GM13976 (cell line): ENCODE data around the gene ABHD17C.

Experiments
- DNase-seq: peaks from one replicate; pipeline ENCODE4 v3.0.0; 2012; ENCODE audit warnings: low spot score
- CTCF ChIP-seq: IDR thresholded peaks from 2 replicates; pipeline ENCODE4 v1.5.1; 2012; ENCODE audit warnings: borderline replicate concordance, mild to moderate bottlenecking; ENCODE audit not compliant: insufficient read depth; ENCODE audit errors: extremely low read depth, missing control alignments, control extremely low read depth
- in situ Hi-C: fragments of 300-500 bp; cut with MboI; formaldehyde crosslinking; loops from one replicate; pipeline ENCODE4 v1.12.0; 2022; ENCODE audit warnings: low sequenced_read_pairs, mixed read lengths, inconsistent platforms; ENCODE audit not compliant: unreplicated experiment

ABHD17C gene

DNA sequence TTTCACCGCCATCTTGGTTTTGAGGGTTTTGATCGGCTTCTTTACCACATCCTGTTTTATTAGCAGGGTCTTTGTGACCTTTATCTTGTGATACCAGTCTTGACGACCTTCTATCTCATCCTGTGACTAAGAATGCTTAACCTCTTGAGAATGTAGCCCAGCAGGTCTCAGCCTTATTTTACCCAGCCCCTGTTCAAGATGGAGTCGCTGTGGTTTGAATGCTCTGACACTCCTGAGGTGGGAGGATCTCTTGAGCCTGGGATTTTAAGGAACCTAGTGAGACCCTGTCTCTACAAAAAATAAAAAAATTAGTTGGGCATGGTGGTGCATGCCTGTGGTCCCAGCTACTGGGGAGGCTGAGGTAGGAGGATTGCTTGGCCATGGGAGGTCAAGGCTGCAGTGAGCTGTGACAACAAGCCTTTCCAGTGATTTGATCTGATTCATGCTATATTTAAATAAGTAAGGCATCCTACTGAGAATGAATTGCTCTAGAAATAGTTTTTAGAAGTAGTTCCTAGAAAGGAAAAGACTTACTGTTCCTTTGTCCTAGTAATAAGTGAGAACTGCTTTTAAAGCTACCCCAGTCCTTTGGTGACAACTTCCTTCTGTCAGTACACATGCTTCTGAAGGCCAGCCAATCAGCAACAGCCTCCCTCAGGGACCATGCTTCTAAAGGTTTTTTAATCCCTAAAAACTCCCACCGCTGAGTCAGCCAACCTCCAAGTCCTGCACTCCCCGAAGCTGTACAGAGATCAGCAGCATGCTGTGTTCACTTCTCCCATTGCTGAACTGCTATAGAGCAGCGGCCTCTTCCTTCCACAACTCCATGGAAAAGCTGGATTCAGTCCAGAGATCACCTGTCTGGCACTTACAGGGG lies 75.0 kb downstream of the ABHD17C start:
- no peak for TF ChIP-seq CTCF
- no peak for DNase-seq
- in situ Hi-C loops, result loop anchor here (10.0 kb wide), 1 partner anchor 315 kb away; no protein-coding TSS in a partner anchor

DNA sequence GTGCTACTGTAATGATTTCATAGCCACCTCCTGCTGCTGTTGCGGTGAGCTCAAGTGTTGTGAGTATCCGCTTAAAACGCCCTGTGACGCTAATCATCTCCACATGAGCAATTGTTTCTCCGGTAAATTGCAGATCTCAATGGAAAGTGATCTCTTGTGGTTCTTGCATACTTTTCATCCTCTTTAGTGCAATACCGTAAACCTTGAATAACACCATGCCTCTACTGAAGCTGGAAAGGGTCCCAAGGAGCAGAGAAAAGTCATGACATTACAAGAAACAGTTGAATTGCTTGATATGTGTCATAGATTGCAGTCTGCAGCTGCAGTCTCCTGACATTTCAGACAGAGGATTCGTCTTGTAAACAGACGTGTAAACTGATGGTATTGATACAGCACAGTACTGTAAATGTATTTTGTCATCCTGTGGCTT lies 78.0 kb downstream of the ABHD17C start:
- no peak for DNase-seq
- in situ Hi-C loops, result loop anchor here (10.0 kb wide), 1 partner anchor 318 kb away; no protein-coding TSS in a partner anchor
- no peak for TF ChIP-seq CTCF

GRCh38 chr15:80773792-80774352 lies 78.8 kb downstream of the ABHD17C start:
- TF ChIP-seq CTCF, result no peak
- in situ Hi-C loops, result loop anchor here (10.0 kb wide), 1 partner anchor 319 kb away; no protein-coding TSS in a partner anchor
- DNase-seq, result no peak

DNA sequence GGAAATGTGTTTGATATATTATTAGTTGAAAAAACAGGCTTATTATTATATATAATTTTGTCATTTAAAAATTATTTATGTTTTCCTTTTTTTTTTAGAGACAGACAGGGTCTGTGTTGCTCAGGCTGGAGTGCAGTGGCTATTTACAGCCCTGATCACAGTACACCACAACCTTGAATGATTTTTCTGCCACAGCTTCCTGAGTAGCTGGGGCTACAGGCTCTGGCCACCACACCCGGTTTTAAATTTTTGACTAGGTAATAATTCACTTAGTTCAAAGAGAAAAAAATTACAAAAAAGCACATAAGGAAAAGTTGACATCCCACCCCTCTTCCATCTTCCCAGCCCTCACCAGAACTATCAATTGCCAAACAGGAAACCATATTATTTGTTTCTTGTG lies 79.4 kb downstream of the ABHD17C start:
- TF ChIP-seq CTCF, result no peak
- DNase-seq, result no peak
- in situ Hi-C loops, result loop anchor here (10.0 kb wide), 1 partner anchor 320 kb away; no protein-coding TSS in a partner anchor

- TF ChIP-seq CTCF, result no peak
- in situ Hi-C loops, result loop anchor here (10.0 to 25.0 kb wide), 3 partner anchors 187 to 487 kb away; no protein-coding TSS in a partner anchor
- no peak for DNase-seq
These were observed 80.2 kb downstream of the ABHD17C start for GRCh38 chr15:80775338-80775737.

- peak; percentile 79 for DNase-seq
- peak; percentile 84 for TF ChIP-seq CTCF
- in situ Hi-C loops, result loop anchor here (10.0 to 25.0 kb wide), 3 partner anchors 186 to 486 kb away; no protein-coding TSS in a partner anchor
These were observed 81.4 kb downstream of the ABHD17C start for GRCh38 chr15:80776420-80777045.
